C4-2B (cell line): Measurements from ENCODE around the gene LARP4.

Experiments used
- H3K27ac ChIP-seq: fragments of 450-650 bp; 2 replicates; pipeline ENCODE4 v1.5.1; 2017
- ZFX ChIP-seq: fragments of 450-650 bp; IDR thresholded peaks from 2 replicates; pipeline ENCODE4 v1.6.1; 2017
- TF ChIP-seq, protein P1 (sequence below): fragments of 450-650 bp; conservative IDR thresholded peaks from 2 replicates; pipeline ENCODE4 v1.5.1; 2017; ENCODE audit warnings: mild to moderate bottlenecking

Gene LARP4

DNA sequence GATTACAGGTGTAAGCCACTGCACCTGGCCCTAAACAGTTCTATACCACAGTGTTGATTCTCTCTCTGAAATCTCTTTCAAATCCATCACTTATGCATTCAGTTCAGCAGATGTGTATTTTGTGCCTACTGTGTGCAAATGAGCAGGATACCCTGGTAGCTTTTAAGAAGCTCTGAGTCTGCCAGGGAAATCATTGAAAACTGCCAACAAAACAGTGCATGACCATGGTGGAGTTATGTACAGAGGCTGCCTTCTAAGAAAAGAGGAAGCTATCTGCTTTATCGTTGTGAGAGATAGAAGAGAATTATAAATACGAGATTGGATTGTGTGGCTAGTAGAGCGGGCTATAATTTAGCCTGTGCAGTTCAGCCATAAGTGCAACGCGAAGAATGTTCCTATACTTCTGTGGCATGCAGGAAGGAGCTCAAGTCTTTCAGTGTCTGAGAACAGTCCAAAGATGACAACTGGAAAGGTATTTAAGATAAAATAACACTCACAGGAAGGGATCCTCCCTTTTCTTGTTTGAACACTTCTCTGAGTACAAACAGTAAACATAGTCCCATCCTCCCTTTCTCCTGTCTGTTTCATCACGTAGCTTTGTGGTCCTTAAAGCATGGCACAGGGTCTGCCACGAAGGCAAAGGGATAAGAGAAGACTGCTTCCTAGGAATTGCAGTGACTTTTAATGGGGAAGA, 108.4 kb downstream of the LARP4 start:
- H3K27ac ChIP-seq: no peak overlapping the region

DNA sequence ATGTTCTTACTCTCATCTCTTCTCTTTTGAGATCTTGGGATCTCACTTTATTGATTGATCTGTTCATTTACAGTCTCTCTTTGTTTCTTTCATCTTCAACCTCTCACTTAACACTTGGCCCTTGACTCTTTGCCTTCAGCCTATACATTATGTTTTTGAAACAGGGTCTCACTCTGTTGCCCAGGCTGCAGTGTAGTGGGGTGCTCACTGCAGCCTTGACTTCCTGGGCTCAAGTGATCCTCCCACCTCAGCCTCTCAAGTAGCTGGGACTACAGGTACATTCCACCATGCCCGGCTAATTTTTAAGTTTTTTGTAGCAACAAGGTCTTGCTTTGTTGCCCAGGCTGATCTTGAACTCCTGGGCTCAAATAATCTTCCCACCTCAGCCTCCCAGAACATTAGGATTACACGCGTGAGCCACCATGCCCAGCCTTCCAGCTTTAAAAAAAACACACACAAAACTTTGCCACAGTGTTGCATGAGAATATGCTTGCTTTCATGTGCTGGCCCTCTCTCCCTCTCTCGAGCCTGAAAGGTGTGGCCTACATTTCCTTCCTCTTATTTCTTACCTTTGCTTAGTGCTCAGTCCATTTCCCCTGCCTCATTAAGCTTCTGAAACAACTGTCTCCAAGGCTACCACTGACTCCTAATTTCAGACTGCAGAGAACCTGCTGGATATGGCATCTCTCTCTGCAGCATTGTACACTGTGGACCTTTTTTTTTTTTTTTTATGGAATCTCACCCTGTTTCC, 114.0 kb downstream of the LARP4 start:
- no peak overlapping the region for H3K27ac ChIP-seq
- no peak for TF ChIP-seq ZFX
- TF ChIP-seq, protein P1, sequence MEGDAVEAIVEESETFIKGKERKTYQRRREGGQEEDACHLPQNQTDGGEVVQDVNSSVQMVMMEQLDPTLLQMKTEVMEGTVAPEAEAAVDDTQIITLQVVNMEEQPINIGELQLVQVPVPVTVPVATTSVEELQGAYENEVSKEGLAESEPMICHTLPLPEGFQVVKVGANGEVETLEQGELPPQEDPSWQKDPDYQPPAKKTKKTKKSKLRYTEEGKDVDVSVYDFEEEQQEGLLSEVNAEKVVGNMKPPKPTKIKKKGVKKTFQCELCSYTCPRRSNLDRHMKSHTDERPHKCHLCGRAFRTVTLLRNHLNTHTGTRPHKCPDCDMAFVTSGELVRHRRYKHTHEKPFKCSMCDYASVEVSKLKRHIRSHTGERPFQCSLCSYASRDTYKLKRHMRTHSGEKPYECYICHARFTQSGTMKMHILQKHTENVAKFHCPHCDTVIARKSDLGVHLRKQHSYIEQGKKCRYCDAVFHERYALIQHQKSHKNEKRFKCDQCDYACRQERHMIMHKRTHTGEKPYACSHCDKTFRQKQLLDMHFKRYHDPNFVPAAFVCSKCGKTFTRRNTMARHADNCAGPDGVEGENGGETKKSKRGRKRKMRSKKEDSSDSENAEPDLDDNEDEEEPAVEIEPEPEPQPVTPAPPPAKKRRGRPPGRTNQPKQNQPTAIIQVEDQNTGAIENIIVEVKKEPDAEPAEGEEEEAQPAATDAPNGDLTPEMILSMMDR: no peak

More for the DNA sequence above, 108.4 kb downstream of the LARP4 start:
- TF ChIP-seq, protein P1: no peak
- TF ChIP-seq ZFX: no peak

DNA sequence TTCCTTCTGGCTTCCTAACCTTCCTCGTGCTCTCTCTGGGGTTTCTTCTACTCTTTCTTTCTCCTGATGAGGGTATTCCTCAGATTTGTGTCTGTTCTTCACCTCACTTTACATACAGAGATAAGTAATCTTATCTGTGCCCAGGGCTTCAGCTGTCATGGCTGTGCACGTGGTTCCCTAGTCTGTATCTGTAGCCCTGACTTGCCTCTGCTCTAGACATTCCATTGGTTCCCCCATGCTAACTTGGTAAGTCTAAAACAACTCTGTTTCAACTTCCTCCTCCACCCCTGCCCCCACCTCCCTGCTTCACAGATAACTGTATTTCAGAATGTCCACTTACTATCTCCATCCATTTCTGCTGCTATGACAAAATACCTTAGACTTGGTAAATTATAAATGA, 114.9 kb downstream of the LARP4 start:
- no peak overlapping the region for H3K27ac ChIP-seq
- no peak for TF ChIP-seq ZFX
- TF ChIP-seq, protein P1: no peak

DNA sequence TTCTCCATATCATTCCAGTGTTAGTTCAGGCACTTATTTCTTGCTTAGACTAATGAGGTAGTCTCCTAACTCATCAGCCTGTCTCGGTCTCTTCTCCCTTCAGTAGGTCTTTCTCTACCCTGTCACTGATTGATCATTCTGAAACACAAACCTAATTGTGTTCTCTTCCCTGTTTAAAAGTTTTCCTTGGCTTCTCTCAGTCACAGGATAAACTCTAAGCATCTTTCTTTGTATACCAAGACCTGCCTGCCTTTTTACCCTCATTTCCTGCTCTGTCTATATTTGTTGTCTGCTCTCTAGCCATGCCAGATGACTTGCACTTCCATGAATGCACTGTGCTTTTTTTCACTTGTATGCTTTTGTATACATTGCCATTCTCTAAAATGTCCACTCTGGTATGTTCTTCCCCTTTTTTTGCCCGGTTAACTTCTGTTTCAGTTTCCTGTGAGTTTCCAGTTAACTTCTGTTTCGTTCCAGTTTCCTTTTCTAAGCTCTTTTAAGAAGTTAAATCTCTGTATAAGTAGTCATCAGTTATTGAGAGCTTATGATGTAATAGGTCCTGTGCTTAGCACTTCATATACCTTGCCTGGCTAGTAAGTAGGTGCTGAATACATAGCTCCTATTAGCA, 116.8 kb downstream of the LARP4 start:
- H3K27ac ChIP-seq: no peak overlapping the region
- TF ChIP-seq, protein P1: no peak
- TF ChIP-seq ZFX: no peak

DNA sequence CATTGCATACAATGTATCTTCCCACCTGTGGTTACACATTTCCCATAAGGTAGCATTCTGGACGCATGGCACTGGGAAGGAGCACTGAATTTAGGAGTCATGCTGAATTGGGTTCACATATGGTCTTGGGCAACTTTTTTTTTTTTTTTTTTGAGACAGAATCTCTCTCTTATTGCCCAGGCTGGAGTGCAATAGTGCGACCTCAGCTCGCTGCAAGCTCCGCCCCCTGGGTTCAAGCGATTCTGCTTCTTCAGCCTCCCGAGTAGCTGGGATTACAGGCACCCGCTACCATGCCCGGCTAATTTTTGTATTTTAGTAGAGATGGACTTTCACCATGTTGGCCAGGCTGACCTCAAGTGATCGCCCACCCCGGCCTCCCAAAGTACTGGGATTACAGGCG, 117.4 kb downstream of the LARP4 start:
- no peak overlapping the region for H3K27ac ChIP-seq

DNA sequence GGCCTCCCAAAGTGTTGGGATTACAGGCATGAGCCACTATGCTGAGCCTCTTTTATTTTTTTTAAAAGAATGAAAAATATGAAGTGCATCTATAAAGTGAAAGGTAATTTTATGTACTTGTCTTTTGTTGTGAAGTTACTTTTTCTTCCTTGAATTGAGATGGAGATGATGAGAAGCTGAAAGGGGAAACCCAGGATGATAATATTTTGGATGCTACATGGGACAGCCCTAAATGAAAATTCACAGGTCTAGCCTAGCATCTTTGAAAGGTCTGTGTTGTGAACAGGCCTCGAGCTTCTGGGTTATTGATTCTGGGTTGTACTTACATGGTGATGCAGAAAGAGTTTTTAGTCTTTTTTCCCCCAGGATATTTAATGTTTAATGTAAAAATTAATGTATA, 118.7 kb downstream of the LARP4 start:
- no peak for TF ChIP-seq ZFX
- TF ChIP-seq, protein P1: no peak
- H3K27ac ChIP-seq: no peak overlapping the region

More for the DNA sequence above, 117.4 kb downstream of the LARP4 start:
- TF ChIP-seq, protein P1: no peak
- TF ChIP-seq ZFX: no peak
